H9 (cell line): Measurements from ENCODE around the gene ANKRD11. TPM values are rescaled to one million over a fixed set of nuclear protein-coding genes. Genes with fewer than 3 reads are reported as not detected.

ENCODE experiments used
- DNase-seq: peaks from one replicate; pipeline ENCODE4 v3.0.0-alpha.2; 2017
- H2AFZ ChIP-seq: one replicate; pipeline ENCODE4 v1.6.1; 2013; ENCODE audit warnings: mild to moderate bottlenecking, low read length, control low read depth, moderate library complexity
- H2AK5ac ChIP-seq: 2 replicates; pipeline ENCODE4 v1.6.1; 2013; ENCODE audit warnings: low read length, control low read depth, mixed read lengths; ENCODE audit not compliant: insufficient read length
- H2BK120ac ChIP-seq: one replicate; pipeline ENCODE4 v1.6.1; 2013; ENCODE audit warnings: low read depth, mild to moderate bottlenecking, low read length, control low read depth, inconsistent platforms; ENCODE audit not compliant: poor library complexity, severe bottlenecking
- H2BK12ac ChIP-seq: 2 replicates; pipeline ENCODE4 v1.6.1; 2013; ENCODE audit warnings: low read length, control low read depth, mixed read lengths, low read depth; ENCODE audit not compliant: insufficient read length
- H2BK15ac ChIP-seq: 2 replicates; pipeline ENCODE4 v1.6.1; 2013; ENCODE audit warnings: low read depth, low read length, control low read depth
- H2BK20ac ChIP-seq: one replicate; pipeline ENCODE4 v1.6.1; 2013; ENCODE audit warnings: low read depth, mild to moderate bottlenecking, low read length, control low read depth, inconsistent platforms; ENCODE audit not compliant: poor library complexity, severe bottlenecking
- H2BK5ac ChIP-seq: 2 replicates; pipeline ENCODE4 v1.6.1; 2013; ENCODE audit warnings: low read length, control low read depth, mixed read lengths; ENCODE audit not compliant: insufficient read length
- H3K14ac ChIP-seq: 2 replicates; pipeline ENCODE4 v1.6.1; 2013; ENCODE audit warnings: low read length, control low read depth; ENCODE audit not compliant: insufficient read depth
- H3K18ac ChIP-seq: 2 replicates; pipeline ENCODE4 v1.6.1; 2013; ENCODE audit warnings: low read depth, mild to moderate bottlenecking, mixed read lengths, low read length, control low read depth; ENCODE audit not compliant: insufficient read length
- H3K23ac ChIP-seq: 2 replicates; pipeline ENCODE4 v1.6.1; 2013; ENCODE audit warnings: low read length, control low read depth, mixed read lengths, low read depth; ENCODE audit not compliant: insufficient read length
- H3K23me2 ChIP-seq: 2 replicates; pipeline ENCODE4 v1.6.1; 2013; ENCODE audit warnings: low read depth, mild to moderate bottlenecking, mixed read lengths, low read length, control low read depth; ENCODE audit not compliant: insufficient read length, poor library complexity, severe bottlenecking
- H3K27ac ChIP-seq: 2 replicates; pipeline ENCODE4 v1.5.1; 2013; ENCODE audit warnings: low read length, control low read depth, mixed read lengths, low read depth; ENCODE audit not compliant: insufficient read length
- H3K27me3 ChIP-seq: 2 replicates; pipeline ENCODE4 v1.6.1; 2013; ENCODE audit warnings: low read length, control low read depth, inconsistent platforms; ENCODE audit not compliant: insufficient read depth
- H3K4ac ChIP-seq: 2 replicates; pipeline ENCODE4 v1.6.1; 2013; ENCODE audit warnings: low read depth, mild to moderate bottlenecking, control low read depth, inconsistent platforms, low read length, moderate library complexity
- H3K4me1 ChIP-seq: 2 replicates; pipeline ENCODE4 v1.6.1; 2013; ENCODE audit warnings: low read length, control low read depth, inconsistent platforms; ENCODE audit not compliant: insufficient read depth
- H3K4me2 ChIP-seq: 2 replicates; pipeline ENCODE4 v1.6.1; 2013; ENCODE audit warnings: low read length, control low read depth, mixed read lengths; ENCODE audit not compliant: insufficient read length, insufficient read depth
- H3K56ac ChIP-seq: 2 replicates; pipeline ENCODE4 v1.6.1; 2013; ENCODE audit warnings: low read depth, mild to moderate bottlenecking, mixed read lengths, low read length, control low read depth; ENCODE audit not compliant: insufficient read length
- H3K79me1 ChIP-seq: 2 replicates; pipeline ENCODE4 v1.6.1; 2013; ENCODE audit warnings: low read depth, mild to moderate bottlenecking, moderate library complexity, low read length, control low read depth, inconsistent platforms; ENCODE audit not compliant: insufficient read depth, poor library complexity, severe bottlenecking
- H3K79me2 ChIP-seq: 2 replicates; pipeline ENCODE4 v1.6.1; 2013; ENCODE audit warnings: low read length, control low read depth, inconsistent platforms; ENCODE audit not compliant: insufficient read depth
- H3K9ac ChIP-seq: 2 replicates; pipeline ENCODE4 v1.6.1; 2013; ENCODE audit warnings: low read length, control low read depth, mixed read lengths; ENCODE audit not compliant: insufficient read length; ENCODE audit errors: extremely low read depth
- H3K9me3 ChIP-seq: one replicate; pipeline ENCODE4 v1.6.1; 2013; ENCODE audit warnings: low read depth, low read length, inconsistent platforms; ENCODE audit not compliant: control insufficient read depth
- H3T11ph ChIP-seq: one replicate; pipeline ENCODE4 v1.6.1; 2013; ENCODE audit warnings: mild to moderate bottlenecking, low read length, control low read depth, inconsistent platforms
- H4K20me1 ChIP-seq: one replicate; pipeline ENCODE4 v1.6.1; 2013; ENCODE audit not compliant: control insufficient read depth, insufficient read length, insufficient read depth
- H4K5ac ChIP-seq: 2 replicates; pipeline ENCODE4 v1.6.1; 2013; ENCODE audit warnings: low read depth, mild to moderate bottlenecking, mixed read lengths, low read length, control low read depth; ENCODE audit not compliant: insufficient read length
- H4K8ac ChIP-seq: replicated peaks from 2 replicates; pipeline ENCODE4 v1.6.1; 2013; ENCODE audit warnings: low read length, control low read depth, mixed read lengths, low read depth; ENCODE audit not compliant: insufficient read length
- H4K91ac ChIP-seq: 2 replicates; pipeline ENCODE4 v1.6.1; 2013; ENCODE audit warnings: low read depth, mild to moderate bottlenecking, moderate library complexity, mixed read lengths, low read length, control low read depth; ENCODE audit not compliant: insufficient read length
- H3K27ac Mint-ChIP-seq, 3 experiments: 2 replicates in 2 of 3; 3 replicates in 1 of 3; pipeline ENCODE4 v1.8.0; 2020 to 2021; ENCODE audit warnings: mixed read lengths in 3 of 3, mild to moderate bottlenecking in 1 of 3, moderate library complexity in 1 of 3
- H3K27me3 Mint-ChIP-seq: 2 replicates; pipeline ENCODE4 v1.8.0; 2021; ENCODE audit warnings: low read depth, mild to moderate bottlenecking, moderate library complexity, mixed read lengths
- H3K36me3 Mint-ChIP-seq, 3 experiments: 2 replicates in 2 of 3; 3 replicates in 1 of 3; pipeline ENCODE4 v1.8.0; 2020 to 2021; ENCODE audit warnings: low read depth in 3 of 3, mixed read lengths in 3 of 3; ENCODE audit not compliant: insufficient read depth in 1 of 3
- H3K4me1 Mint-ChIP-seq, 2 experiments: 2 replicates each; pipeline ENCODE4 v1.8.0; 2020; ENCODE audit warnings: mixed read lengths in 2 of 2
- H3K4me3 Mint-ChIP-seq, 2 experiments: 2 replicates in 1 of 2; 3 replicates in 1 of 2; pipeline ENCODE4 v1.8.0; 2020 to 2021; ENCODE audit warnings: mild to moderate bottlenecking in 2 of 2, mixed read lengths in 2 of 2, moderate library complexity in 1 of 2
- H3K9me3 Mint-ChIP-seq, 2 experiments: 2 replicates in 1 of 2; 3 replicates in 1 of 2; pipeline ENCODE4 v1.8.0; 2020; ENCODE audit warnings: mild to moderate bottlenecking in 2 of 2, mixed read lengths in 2 of 2, moderate library complexity in 1 of 2
- CTCF ChIP-seq: fragments of 200-600 bp; sonication (generic); conservative IDR thresholded peaks from 3 replicates; pipeline ENCODE4 v1.8.0; 2021; ENCODE audit warnings: antibody characterized with exemption, mild to moderate bottlenecking
- WGBS: extraction: QIAGEN DNeasy Blood & Tissue Kit; methylation state at CpG from one replicate; pipeline ENCODE4 v1.1.7; 2013; ENCODE audit warnings: missing lambda C conversion rate, low lambda C conversion rate, mixed read lengths; ENCODE audit not compliant: insufficient read length; ENCODE audit errors: extremely low coverage; 5-methylcytosine and 5-hydroxymethylcytosine counted together
- total RNA-seq: library from RNA; stranded (reverse); gene quantifications from 2 replicates; pipeline ENCODE4 v1.2.1, GENCODE V29; 2021

The ANKRD11 gene
- total RNA-seq, 1 experiment from 2014 or later, result 181 TPM

DNA sequence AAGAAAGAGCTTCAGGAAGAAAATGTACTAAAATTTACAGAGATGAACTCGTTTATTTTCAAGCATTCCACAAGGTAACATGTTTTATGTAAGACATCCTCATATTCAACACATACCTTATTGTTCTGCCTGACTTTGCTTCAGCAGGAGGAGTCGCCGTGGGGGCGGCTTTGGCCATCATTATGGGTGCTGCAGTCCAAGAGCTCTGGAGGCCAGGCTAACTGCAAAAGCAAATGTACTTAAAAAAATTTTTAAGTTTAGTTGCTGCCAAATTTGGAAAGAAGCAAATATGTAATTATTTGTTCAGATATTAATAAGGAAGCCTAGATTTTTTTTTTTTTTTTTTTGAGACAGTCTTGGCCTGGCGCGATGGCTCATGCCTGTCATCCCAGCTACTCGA lies 13.7 kb upstream of the ANKRD11 start:
- Histone ChIP-seq H3K79me2 (peaks cover 4% of the 10 kb centered on the region; the same call in 1 of the 2 replicates), H2BK5ac (no peak overlapping the region), H3K23me2 (peaks cover 6% of the 10 kb centered on the region), H2BK15ac (no peak overlapping the region), H3K27me3 (no peaks in the 10 kb centered on the region), H4K8ac (no peak overlapping the region), H3K14ac (no peak overlapping the region), H2BK12ac (no peak overlapping the region), H3K9me3 (no peaks in the 10 kb centered on the region), H3K23ac (no peak overlapping the region), H3K4ac (no peak overlapping the region), H3K4me1 (no peaks in the 10 kb centered on the region), H3K9ac (no peak overlapping the region), H3T11ph (no peak overlapping the region), H3K79me1 (no peaks in the 10 kb centered on the region), H2BK20ac (no peak overlapping the region), H2AFZ (no peak overlapping the region), H4K20me1 (no peaks in the 10 kb centered on the region), H3K27ac (no peak overlapping the region), H3K56ac (no peak overlapping the region), H3K18ac (no peak overlapping the region), H3K4me2 (no peak overlapping the region), H4K91ac (no peak overlapping the region), H2AK5ac (no peak overlapping the region), H2BK120ac (no peak overlapping the region), H4K5ac (no peak overlapping the region)
- H3K4me3 Mint-ChIP-seq, result no peak overlapping the region
- no CpG with 5 or more reads among the region's 7 CpGs for WGBS
- DNase-seq, result no peak
- H3K4me1 Mint-ChIP-seq, result peaks cover 4 to 7% of the 10 kb centered on the region in 2 experiments; a peak in 2 of 4 replicates
- peaks cover 16% of the 10 kb centered on the region for H3K27me3 Mint-ChIP-seq
- no peaks in the 10 kb centered on the region for H3K9me3 Mint-ChIP-seq
- H3K36me3 Mint-ChIP-seq, result peaks cover 0 to 2% (median 0%) of the 10 kb centered on the region in 3 experiments; a peak in 1 of 7 replicates
- no peak overlapping the region for H3K27ac Mint-ChIP-seq
- no peak for TF ChIP-seq CTCF
